Caco-2 (cell line): ENCODE measurements around the gene RGS21. TPM values are rescaled to one million over a fixed set of nuclear protein-coding genes. Genes with fewer than 3 reads are reported as not detected.

ENCODE experiments used
- BruUV-seq: library from RNA; stranded (reverse); fragments of 400-500 nt; replicated peaks from 2 replicates; lab custom pipeline; 2021; lab: Mats Ljungman, UMichigan
- CTCF ChIA-PET: fragments of 300-600 bp; sonication (Branson Sonifier 250); formaldehyde crosslinking; loops from one replicate; lab custom pipeline; 2022; ENCODE audit warnings: antibody characterized with exemption; lab: Charles Lee
- POLR2A ChIA-PET: fragments of 300-600 bp; sonication (Branson Sonifier 250); formaldehyde crosslinking; loops from one replicate; lab custom pipeline; 2022; ENCODE audit warnings: antibody characterized with exemption; lab: Charles Lee
- DNase-seq, 2 experiments: peaks; one replicate each; pipeline versions ENCODE4 v3.0.0 to v3.0.0-alpha.2; 2020 to 2022
- H3K27me3 ChIP-seq: replicated peaks from 2 replicates; pipeline ENCODE4 v1.6.0; 2011; ENCODE audit warnings: low read length; ENCODE audit not compliant: control insufficient read depth, insufficient read depth
- H3K36me3 ChIP-seq: 2 replicates; pipeline ENCODE4 v1.5.1; 2011; ENCODE audit warnings: low read length; ENCODE audit not compliant: control insufficient read depth, insufficient read depth
- H3K4me1 ChIP-seq: fragments of 250-450 bp; sonication (Bioruptor Pico); 2 replicates; pipeline ENCODE4 v1.5.1; 2020; ENCODE audit warnings: mild to moderate bottlenecking
- H3K4me3 ChIP-seq: 2 replicates; pipeline ENCODE4 v1.5.1; 2011; ENCODE audit warnings: low read depth, mild to moderate bottlenecking, control low read depth, low read length
- H3K9me3 ChIP-seq: fragments of 250-450 bp; sonication (Bioruptor Pico); 2 replicates; pipeline ENCODE4 v1.5.1; 2020; ENCODE audit warnings: mild to moderate bottlenecking, moderate library complexity
- H3K27ac Mint-ChIP-seq: one replicate; pipeline ENCODE4 v1.8.0; 2022; ENCODE audit warnings: mixed read lengths; ENCODE audit not compliant: unreplicated experiment
- H3K27me3 Mint-ChIP-seq: one replicate; pipeline ENCODE4 v1.8.0; 2022; ENCODE audit warnings: mixed read lengths; ENCODE audit not compliant: insufficient read depth, unreplicated experiment
- H3K36me3 Mint-ChIP-seq: one replicate; pipeline ENCODE4 v1.8.0; 2022; ENCODE audit warnings: mild to moderate bottlenecking, mixed read lengths; ENCODE audit not compliant: insufficient read depth, unreplicated experiment
- H3K4me1 Mint-ChIP-seq: one replicate; pipeline ENCODE4 v1.8.0; 2022; ENCODE audit warnings: low read depth, mixed read lengths; ENCODE audit not compliant: unreplicated experiment
- H3K4me3 Mint-ChIP-seq: one replicate; pipeline ENCODE4 v1.8.0; 2022; ENCODE audit warnings: mild to moderate bottlenecking, moderate library complexity, mixed read lengths; ENCODE audit not compliant: unreplicated experiment
- H3K9me3 Mint-ChIP-seq: one replicate; pipeline ENCODE4 v1.8.0; 2022; ENCODE audit warnings: mixed read lengths; ENCODE audit not compliant: unreplicated experiment
- intact Hi-C: fragments of 100-400 bp; cut with micrococcal nuclease; formaldehyde crosslinking; loops from one replicate; pipeline ENCODE4 v1.10.0; 2022; ENCODE audit not compliant: unreplicated experiment
- total RNA-seq: library from RNA; stranded (reverse); gene quantifications from 2 replicates; pipeline ENCODE4 v1.2.3, GENCODE V29; 2022
- TF ChIP-seq, protein P1 (sequence below), 2 experiments: fragments of 200-600 bp in 1 of 2; IDR thresholded peaks; 1 replicate in 1 of 2; 2 replicates in 1 of 2; pipeline versions ENCODE4 v1.5.1 to v1.8.0; 2011 to 2022; ENCODE audit warnings: antibody characterized with exemption in 1 of 2, control low read depth in 1 of 2, inconsistent platforms in 1 of 2, low read depth in 1 of 2, low read length in 1 of 2, mild to moderate bottlenecking in 1 of 2, moderate library complexity in 1 of 2; ENCODE audit not compliant: insufficient read depth in 1 of 2, severe bottlenecking in 1 of 2, unreplicated experiment in 1 of 2

The RGS21 gene
- total RNA-seq, 1 experiment from 2014 or later: not detected

- no peaks in the 10 kb centered on the region for H3K4me1 ChIP-seq
- ChIA-PET POLR2A (no interaction called here), CTCF (no interaction called here)
- H3K9me3 ChIP-seq: no peaks in the 10 kb centered on the region
- no peaks in the 10 kb centered on the region for H3K36me3 ChIP-seq
- no peak for DNase-seq
- H3K27me3 ChIP-seq: no peaks in the 10 kb centered on the region
- intact Hi-C loops: no loop called here
- Mint-ChIP-seq H3K27ac (no peak overlapping the region), H3K36me3 (no peaks in the 10 kb centered on the region), H3K4me3 (no peak overlapping the region), H3K9me3 (no peaks in the 10 kb centered on the region), H3K4me1 (no peaks in the 10 kb centered on the region), H3K27me3 (no peaks in the 10 kb centered on the region)
- no TSS peak for BruUV-seq
- no peak overlapping the region for H3K4me3 ChIP-seq
- TF ChIP-seq, protein P1, sequence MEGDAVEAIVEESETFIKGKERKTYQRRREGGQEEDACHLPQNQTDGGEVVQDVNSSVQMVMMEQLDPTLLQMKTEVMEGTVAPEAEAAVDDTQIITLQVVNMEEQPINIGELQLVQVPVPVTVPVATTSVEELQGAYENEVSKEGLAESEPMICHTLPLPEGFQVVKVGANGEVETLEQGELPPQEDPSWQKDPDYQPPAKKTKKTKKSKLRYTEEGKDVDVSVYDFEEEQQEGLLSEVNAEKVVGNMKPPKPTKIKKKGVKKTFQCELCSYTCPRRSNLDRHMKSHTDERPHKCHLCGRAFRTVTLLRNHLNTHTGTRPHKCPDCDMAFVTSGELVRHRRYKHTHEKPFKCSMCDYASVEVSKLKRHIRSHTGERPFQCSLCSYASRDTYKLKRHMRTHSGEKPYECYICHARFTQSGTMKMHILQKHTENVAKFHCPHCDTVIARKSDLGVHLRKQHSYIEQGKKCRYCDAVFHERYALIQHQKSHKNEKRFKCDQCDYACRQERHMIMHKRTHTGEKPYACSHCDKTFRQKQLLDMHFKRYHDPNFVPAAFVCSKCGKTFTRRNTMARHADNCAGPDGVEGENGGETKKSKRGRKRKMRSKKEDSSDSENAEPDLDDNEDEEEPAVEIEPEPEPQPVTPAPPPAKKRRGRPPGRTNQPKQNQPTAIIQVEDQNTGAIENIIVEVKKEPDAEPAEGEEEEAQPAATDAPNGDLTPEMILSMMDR (IDR thresholded peaks at IDR 0.05; ENCODE audit: insufficient read depth in 1 of 2, low read depth in 1 of 2, low read length in 1 of 2, severe bottlenecking in 1 of 2, unreplicated experiment in 1 of 2): no peak
Observed at GRCh38 chr1:192327997-192328396, 11.2 kb downstream of the RGS21 start.

DNA sequence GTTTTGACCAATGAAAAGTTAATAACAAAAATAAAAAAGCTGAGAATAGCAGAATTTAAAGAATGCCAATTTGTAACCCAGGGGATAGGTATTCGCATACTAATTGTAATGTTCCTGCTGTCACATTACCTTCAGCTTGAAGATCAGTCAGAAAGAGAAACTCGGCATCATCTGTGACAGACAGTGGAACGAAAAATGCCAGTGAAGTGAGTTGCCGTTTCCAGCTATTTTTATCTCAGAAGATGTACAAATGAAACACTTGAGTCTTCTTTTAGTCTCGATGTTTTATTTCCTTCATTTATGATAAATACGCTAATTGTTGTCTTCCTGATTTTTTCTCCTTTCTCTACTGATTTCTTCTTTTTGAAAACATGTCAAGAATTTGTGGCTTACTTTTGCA, 26.1 kb downstream of the RGS21 start:
- intact Hi-C loops: no loop called here
- TF ChIP-seq, protein P1 (IDR thresholded peaks at IDR 0.05; ENCODE audit: insufficient read depth in 1 of 2, low read depth in 1 of 2, low read length in 1 of 2, severe bottlenecking in 1 of 2, unreplicated experiment in 1 of 2): no peak

DNA sequence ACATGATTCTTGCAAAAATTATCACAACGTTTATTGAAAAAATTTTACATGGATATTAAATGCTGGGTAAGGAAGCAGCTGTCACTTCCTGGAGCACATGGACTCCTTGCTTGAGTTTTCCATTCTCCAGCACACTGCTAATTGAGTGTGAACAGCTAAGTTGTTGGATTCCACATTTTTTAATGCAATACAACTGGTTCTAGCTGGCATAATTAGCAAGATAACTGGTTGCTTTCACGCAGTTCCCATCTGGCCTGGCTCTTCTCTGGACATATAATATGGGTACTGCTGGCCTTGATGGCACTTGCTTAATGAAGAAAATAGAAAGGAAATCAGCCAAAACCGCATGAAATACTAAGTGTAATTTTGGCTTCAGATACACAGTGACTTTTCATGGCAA, 26.6 kb downstream of the RGS21 start:
- ChIA-PET CTCF (no interaction called here), POLR2A (no interaction called here)
- H3K27me3 ChIP-seq: no peaks in the 10 kb centered on the region
- no peaks in the 10 kb centered on the region for H3K4me1 ChIP-seq
- Mint-ChIP-seq H3K4me3 (no peak overlapping the region), H3K36me3 (no peaks in the 10 kb centered on the region), H3K27me3 (no peaks in the 10 kb centered on the region), H3K9me3 (no peaks in the 10 kb centered on the region), H3K4me1 (no peaks in the 10 kb centered on the region), H3K27ac (no peak overlapping the region)
- H3K4me3 ChIP-seq: no peak overlapping the region
- H3K36me3 ChIP-seq: no peaks in the 10 kb centered on the region
- BruUV-seq: no TSS peak
- TF ChIP-seq, protein P1 (IDR thresholded peaks at IDR 0.05; ENCODE audit: insufficient read depth in 1 of 2, low read depth in 1 of 2, low read length in 1 of 2, severe bottlenecking in 1 of 2, unreplicated experiment in 1 of 2): no peak
- no peaks in the 10 kb centered on the region for H3K9me3 ChIP-seq
- intact Hi-C loops: no loop called here
- no peak for DNase-seq

More for the DNA sequence above, 26.1 kb downstream of the RGS21 start:
- H3K4me1 Mint-ChIP-seq: no peaks in the 10 kb centered on the region
- Histone ChIP-seq H3K9me3 (no peaks in the 10 kb centered on the region), H3K4me1 (no peaks in the 10 kb centered on the region), H3K27me3 (no peaks in the 10 kb centered on the region), H3K4me3 (no peak overlapping the region), H3K36me3 (no peaks in the 10 kb centered on the region)
- no peaks in the 10 kb centered on the region for H3K27me3 Mint-ChIP-seq
- no peaks in the 10 kb centered on the region for H3K9me3 Mint-ChIP-seq
- no peak for DNase-seq
- no peak overlapping the region for H3K4me3 Mint-ChIP-seq
- no peak overlapping the region for H3K27ac Mint-ChIP-seq
- CTCF ChIA-PET: no interaction called here
- POLR2A ChIA-PET: no interaction called here
- BruUV-seq: no TSS peak
- H3K36me3 Mint-ChIP-seq: no peaks in the 10 kb centered on the region
